ENCODE results near the gene LRRN3.

DNA sequence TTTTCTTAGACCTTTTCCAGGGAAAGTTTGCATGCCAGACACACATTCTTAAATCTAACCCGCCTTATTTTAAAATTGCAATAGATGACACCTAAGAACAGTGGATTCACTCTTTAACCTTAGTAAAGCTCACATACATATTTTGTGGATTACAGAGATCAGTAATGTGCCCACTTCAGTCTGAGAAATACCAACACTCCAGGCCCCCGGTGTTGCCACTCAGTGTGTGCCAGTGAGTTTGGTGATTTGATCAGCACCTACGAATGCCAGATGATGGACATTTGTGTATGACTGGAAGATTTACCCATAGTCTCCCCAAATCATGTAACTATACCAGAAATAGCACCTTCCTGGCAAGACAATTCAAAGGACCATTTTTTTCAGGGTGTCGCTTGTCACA, 2.6 kb downstream of the LRRN3 start:
- no peak for TF ChIP-seq REST (IDR thresholded peaks at IDR 0.05; ENCODE audit: insufficient read depth in 1 of 2, low read depth in 2 of 2, low read length in 2 of 2)
- TF ChIP-seq TAF1 (IDR thresholded peaks at IDR 0.05; ENCODE audit: borderline replicate concordance, insufficient read depth, low read length): no peak
- TF ChIP-seq POLR2AphosphoS5 (IDR thresholded peaks at IDR 0.05; ENCODE audit: low read depth, low read length): no peak
- TF ChIP-seq SIN3A (IDR thresholded peaks at IDR 0.05; ENCODE audit: borderline replicate concordance, insufficient read depth, low read length): no peak
- no peak for TF ChIP-seq FOXP2 (optimal IDR thresholded peaks at IDR 0.05; ENCODE audit: borderline replicate concordance, extremely low read depth, extremely low read length, insufficient read depth)
